ENCODE measurements around the gene TMEM18. TPM values are rescaled to one million over a fixed set of nuclear protein-coding genes. Genes with fewer than 3 reads are reported as not detected.

Gene TMEM18
- total and polyA plus RNA-seq, 2 of the 4 experiments (the other 2 are of a cell fraction) = 15.2 to 30.2 TPM

- DNase-seq = no peak
- dilution Hi-C loops (cut with HindIII; ENCODE audit: low sequenced_read_pairs, unreplicated experiment) (no loop called here), in situ Hi-C loops (cut with MboI; ENCODE audit: low sequenced_read_pairs) (no loop called here), intact Hi-C loops (cut with micrococcal nuclease) (no loop called here)
- no peak for TF ChIP-seq MAFK (IDR thresholded peaks at IDR 0.05; ENCODE audit: low read depth, low read length)
- no peak for TF ChIP-seq FOS (IDR thresholded peaks at IDR 0.05; ENCODE audit: low read depth, low read length)
- H3K27me3 ChIP-seq (ENCODE audit: control insufficient read depth, insufficient read depth, low read length) = no peaks in the 10 kb centered on the region
- no peak overlapping the region for H4K5ac ChIP-seq (ENCODE audit: low read depth, low read length)
- no peak overlapping the region for H3K18ac ChIP-seq (ENCODE audit: low read depth, low read length)
- no peaks in the 10 kb centered on the region for H3K36me3 ChIP-seq (ENCODE audit: control insufficient read depth, insufficient read depth, low read length)
- H3K14ac ChIP-seq (replicated peaks; ENCODE audit: low read depth, low read length) = no peak overlapping the region
- no peaks in the 10 kb centered on the region for H3K79me1 ChIP-seq (ENCODE audit: low read depth in 1 of 2, low read length in 2 of 2)
- no peaks in the 10 kb centered on the region for H3K4me1 ChIP-seq (ENCODE audit: control insufficient read depth, insufficient read depth, low read length)
- no TSS peak for BruUV-seq (replicated peaks)
- H3K4me2 ChIP-seq (ENCODE audit: low read depth, low read length) = no peak overlapping the region
- no peak for ATAC-seq (ENCODE audit: low read depth)
- H2AK5ac ChIP-seq (ENCODE audit: low read depth, low read length) = no peak overlapping the region
- no peak overlapping the region for H2AK9ac ChIP-seq (replicated peaks; ENCODE audit: low read depth, low read length, poor library complexity)
- H4K91ac ChIP-seq (ENCODE audit: insufficient read depth, low read depth, low read length) = no peak overlapping the region
- no peak overlapping the region for H4K8ac ChIP-seq (ENCODE audit: low read depth in 2 of 2, low read length in 2 of 2)
- H3K27ac ChIP-seq (ENCODE audit: insufficient read depth, low read length) = no peak overlapping the region
- CTCF ChIA-PET = interaction anchor here (1.0 kb wide), 1 partner anchor 827 kb away, joined by 3 read pairs; no protein-coding TSS in a partner anchor
- H2AFZ ChIP-seq (replicated peaks; ENCODE audit: low read length, poor library complexity) = no peak overlapping the region
- POLR2A ChIA-PET (ENCODE audit: unreplicated experiment) = no interaction called here
- H3K4ac ChIP-seq (ENCODE audit: low read depth, low read length) = no peak overlapping the region
- no peak overlapping the region for H2BK15ac ChIP-seq (ENCODE audit: low read depth, low read length)
- H2BK20ac ChIP-seq (ENCODE audit: low read depth, low read length) = no peak overlapping the region
- no peak overlapping the region for H3K4me3 ChIP-seq (ENCODE audit: insufficient read depth, low read depth, low read length)
- H2BK5ac ChIP-seq (ENCODE audit: low read depth, low read length, poor library complexity, severe bottlenecking) = no peak overlapping the region
- no peaks in the 10 kb centered on the region for H3K9me3 ChIP-seq (ENCODE audit: control insufficient read depth, insufficient read depth, low read length)
- H4K20me1 ChIP-seq (ENCODE audit: insufficient read depth, low read length) = no peaks in the 10 kb centered on the region
- 0 out of 2 replicates have a peak, but pooled peaks cover 4% of the 10 kb centered on the region for H3K9me1 ChIP-seq (ENCODE audit: insufficient read depth, low read length)
- no peak overlapping the region for H3K23ac ChIP-seq (ENCODE audit: low read depth, low read length)
- H2BK120ac ChIP-seq (ENCODE audit: low read depth, low read length) = no peak overlapping the region
- H3K56ac ChIP-seq (ENCODE audit: extremely low read depth, insufficient read depth, low read length) = no peak overlapping the region
- no CpG with 5 or more reads among the region's 5 CpGs for WGBS, 2 experiments (ENCODE audit: extremely low coverage in 2 of 2, insufficient read length in 1 of 2)
- H3K9ac ChIP-seq (ENCODE audit: low read depth, low read length) = no peak overlapping the region
Observed at GRCh38 chr2:723761-724160, 46.6 kb upstream of the TMEM18 start.

All from IMR-90 (cell line).